Right lobe of liver (tissue), 6 donors: ENCODE data around the gene TMEM139. TPM values are rescaled to one million over a fixed set of nuclear protein-coding genes. Genes with fewer than 3 reads are reported as not detected.
A peak's percentile ranks its signal among the peaks of the same experiment; 100 is the strongest.

Experiments used
- ATAC-seq, 4 donors: fragments of 200-7000 bp; cut with Tn5 transposase; one replicate each; pipeline ENCODE4 v1.9.1; 2020; ENCODE audit warnings: mild to moderate bottlenecking in 4 of 4, moderate library complexity in 4 of 4
- DNase-seq, 3 donors: peaks; one replicate each; pipeline ENCODE4 v3.0.0-alpha.2; 2020
- H3K27ac ChIP-seq, 3 donors: fragments of 200-600 bp; one replicate each; pipeline ENCODE4 v1.8.0; 2022
- H3K27me3 ChIP-seq, 2 donors: fragments of 200-600 bp; one replicate each; pipeline ENCODE4 v1.8.0; 2022
- H3K36me3 ChIP-seq, 4 donors: fragments of 200-600 bp; sonication (generic) in 1 of 4; one replicate each; pipeline versions ENCODE4 v1.5.1 to v1.8.0; 2017 to 2022; ENCODE audit warnings: control low read depth in 1 of 4
- H3K4me1 ChIP-seq, 4 donors: fragments of 200-600 bp; sonication (generic) in 1 of 4; one replicate each; pipeline versions ENCODE4 v1.5.1 to v1.8.0; 2017 to 2022; ENCODE audit warnings: control low read depth in 1 of 4
- H3K4me3 ChIP-seq, 3 donors: fragments of 200-600 bp; one replicate each; pipeline ENCODE4 v1.8.0; 2022
- H3K9me3 ChIP-seq, 4 donors: fragments of 200-600 bp; sonication (generic) in 1 of 4; one replicate each; pipeline versions ENCODE4 v1.5.1 to v1.8.0; 2017 to 2022; ENCODE audit warnings: control low read depth in 1 of 4
- CTCF ChIP-seq, 4 donors: fragments of 200-600 bp in 3 of 4; fragments of 450-650 bp in 1 of 4; IDR thresholded peaks; one replicate each; pipeline versions ENCODE4 v1.5.1 to v1.8.0; 2016 to 2022; ENCODE audit warnings: antibody characterized with exemption in 4 of 4, mild to moderate bottlenecking in 2 of 4
- POLR2A ChIP-seq: fragments of 450-650 bp; IDR thresholded peaks from one replicate; pipeline ENCODE4 v1.6.1; 2017; ENCODE audit warnings: antibody characterized with exemption, mild to moderate bottlenecking
- WGBS: methylation state at CpG from one replicate; pipeline ENCODE4 v1.1.6; 2018; ENCODE audit warnings: low coverage, low lambda C conversion rate; ENCODE audit not compliant: insufficient coverage; ENCODE audit errors: missing lambda C conversion rate; 5-methylcytosine and 5-hydroxymethylcytosine counted together
- intact Hi-C, 2 donors: fragments of 100-400 bp; cut with DNase I; formaldehyde crosslinking; loops; one replicate each; pipeline versions ENCODE4 v1.11.2 to v1.14.1; 2022
- total RNA-seq, 6 experiments: library from RNA; depleted of rRNA in 2 of 6; stranded (reverse); fragments of >200 nt in 2 of 6; fragmentation: NEBNext Ultra II Directional in 3 of 6; extraction: Animal tissue kit (Norgen Biotek cat#: 25700) in 3 of 6; gene quantifications; one replicate each; pipeline versions ENCODE4 v1.1.0 to v1.2.4, GENCODE V29; 2016 to 2023
- donor health status: DM: no; HTN: yes; CAD: no.
- donor health status: DM: no; HTN: no; CAD: no.
- donor health status: DM: no; HTN: no; CAD: no.
- donor health status: DM: no; HTN: yes; CAD: no.
- donor health status: DM: no; HTN: yes; CAD: no.

The TMEM139 gene
- total RNA-seq, 6 experiments from 2014 or later, result 7.0 to 20.8 (median 14.8) TPM

- intact Hi-C loops, result no loop called here
Measured at GRCh38 chr7:143303733-143304132, 19.0 kb downstream of the TMEM139 start.

DNA sequence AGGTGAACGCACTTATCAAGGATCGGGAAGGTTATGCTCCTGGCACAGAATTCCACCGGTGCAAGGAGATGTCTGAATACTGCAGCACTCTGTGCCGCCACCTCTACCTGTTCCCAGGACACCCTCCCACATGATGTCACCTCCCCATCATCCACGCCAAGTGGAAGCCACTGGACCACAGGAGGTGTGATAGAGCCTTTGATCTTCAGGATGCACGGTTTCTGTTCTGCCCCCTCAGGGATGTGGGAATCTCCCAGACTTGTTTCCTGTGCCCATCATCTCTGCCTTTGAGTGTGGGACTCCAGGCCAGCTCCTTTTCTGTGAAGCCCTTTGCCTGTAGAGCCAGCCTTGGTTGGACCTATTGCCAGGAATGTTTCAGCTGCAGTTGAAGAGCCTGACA lies 20.2 kb downstream of the TMEM139 start:
- Histone ChIP-seq H3K4me3 (no peak overlapping the region), H3K27ac (no peak overlapping the region), H3K4me1 (peaks cover 0 to 10% (median 2%) of the 10 kb centered on the region in 4 donors), H3K27me3 (no peaks in the 10 kb centered on the region), H3K36me3 (peaks cover 0 to 61% (median 20%) of the 10 kb centered on the region in 4 donors), H3K9me3 (no peaks in the 10 kb centered on the region)
- DNase-seq, result no peak
- ATAC-seq, result no peak
- 70% methylated on average over 4 of the region's 6 CpGs for WGBS
- no peak for TF ChIP-seq POLR2A
- TF ChIP-seq CTCF (IDR thresholded peaks at IDR 0.05), result no peak
- intact Hi-C loops, result loop anchor here in 1 of 2 donors (5.0 kb wide), 1 partner anchor 63 kb away; no protein-coding TSS in a partner anchor

More at GRCh38 chr7:143303733-143304132, 19.0 kb downstream of the TMEM139 start:
- H3K9me3 ChIP-seq, result no peaks in the 10 kb centered on the region
- no peak overlapping the region for H3K4me3 ChIP-seq
- DNase-seq (no peak), ATAC-seq (no peak)
- H3K27me3 ChIP-seq, result no peaks in the 10 kb centered on the region
- TF ChIP-seq CTCF (IDR thresholded peaks at IDR 0.05), result no peak
- no peak for TF ChIP-seq POLR2A
- no peak overlapping the region for H3K27ac ChIP-seq
- peaks cover 0 to 64% (median 21%) of the 10 kb centered on the region in 4 donors for H3K36me3 ChIP-seq
- WGBS, result 93% methylated on average over 9 of the region's 10 CpGs
- H3K4me1 ChIP-seq, result peaks cover 0 to 10% (median 2%) of the 10 kb centered on the region in 4 donors

GRCh38 chr7:143305423-143306070 lies 20.8 kb downstream of the TMEM139 start:
- ATAC-seq (peak; percentile 98 to 99 (median 99)), DNase-seq (peak; percentile 87 to 89 (median 89))
- Histone ChIP-seq H3K4me3 (no peak overlapping the region), H3K36me3 (peaks cover 0 to 55% (median 16%) of the 10 kb centered on the region in 4 donors), H3K27ac (no peak overlapping the region), H3K9me3 (no peaks in the 10 kb centered on the region), H3K4me1 (peaks cover 0 to 10% (median 2%) of the 10 kb centered on the region in 4 donors), H3K27me3 (no peaks in the 10 kb centered on the region)
- 22% methylated on average over 10 of the region's 10 CpGs for WGBS
- intact Hi-C loops, result loop anchor here in 1 of 2 donors (5.0 kb wide), 1 partner anchor 63 kb away; no protein-coding TSS in a partner anchor
- TF ChIP-seq POLR2A (no peak), CTCF (IDR thresholded peaks at IDR 0.05) (peak; percentile 86 to 94 (median 90))

DNA sequence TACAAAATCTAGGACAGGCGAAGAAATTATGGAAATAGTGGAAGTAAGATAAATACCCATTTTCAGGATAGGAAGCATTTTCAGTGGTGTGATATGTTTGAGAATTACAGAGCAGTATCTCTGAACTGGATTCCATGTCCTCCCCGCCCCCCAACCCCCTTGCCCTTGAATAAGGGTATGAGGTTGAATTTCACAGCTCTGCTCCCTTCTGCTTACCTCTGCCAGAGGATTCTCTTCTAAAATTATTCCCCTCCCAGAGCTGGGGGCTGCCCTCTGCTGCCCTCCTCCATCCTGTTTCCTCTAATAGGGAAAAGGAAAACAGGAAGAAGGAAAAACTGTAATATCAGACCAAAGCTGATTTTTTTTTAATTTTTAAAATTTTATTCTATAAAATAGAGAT lies 23.9 kb downstream of the TMEM139 start:
- TF ChIP-seq POLR2A, result no peak
- TF ChIP-seq CTCF (IDR thresholded peaks at IDR 0.05), result no peak
- no peak overlapping the region for H3K27ac ChIP-seq
- intact Hi-C loops, result loop anchor here in 1 of 2 donors (5.0 kb wide), 1 partner anchor 66 kb away; no protein-coding TSS in a partner anchor
- no peak for DNase-seq
- H3K27me3 ChIP-seq, result no peaks in the 10 kb centered on the region
- ATAC-seq, result no peak
- no peaks in the 10 kb centered on the region for H3K9me3 ChIP-seq
- peaks cover 0 to 10% (median 2%) of the 10 kb centered on the region in 4 donors for H3K4me1 ChIP-seq
- peaks cover 0 to 25% (median 5%) of the 10 kb centered on the region in 4 donors for H3K36me3 ChIP-seq
- no peak overlapping the region for H3K4me3 ChIP-seq
- WGBS, result 84% methylated on average over 2 of the region's 2 CpGs
